Right forelimb (tissue), 1 donor: Measurements from ENCODE around the gene DHRS7C.
"Not testable (repeated sequence)": the region's sequence is repeated elsewhere in the genome, so short reads cannot be mapped to it uniquely, and the experiment has no call there.

Experiments
- DNase-seq: peaks from one replicate; pipeline ENCODE4 v3.0.0-alpha.2; 2018

Gene DHRS7C

GRCh38 chr17:9810100-9810949 is 18.9 kb upstream of the DHRS7C start:
- no peak for DNase-seq

- no peak for DNase-seq
Measured at GRCh38 chr17:9809409-9809808, 18.0 kb upstream of the DHRS7C start.

- no peak for DNase-seq
Measured at GRCh38 chr17:9806699-9807098, 15.3 kb upstream of the DHRS7C start.

GRCh38 chr17:9805769-9806168 is 14.4 kb upstream of the DHRS7C start:
- DNase-seq, result no peak

GRCh38 chr17:9802697-9803096 is 11.3 kb upstream of the DHRS7C start:
- DNase-seq, result no peak

- no peak for DNase-seq
Measured at GRCh38 chr17:9802294-9802693, 10.9 kb upstream of the DHRS7C start.

- DNase-seq, result no peak
Measured at GRCh38 chr17:9801505-9801904, 10.1 kb upstream of the DHRS7C start.

GRCh38 chr17:9798724-9799123 is 7.3 kb upstream of the DHRS7C start:
- DNase-seq, result no peak

- no peak for DNase-seq
Measured at GRCh38 chr17:9798008-9798407, 6.6 kb upstream of the DHRS7C start.

GRCh38 chr17:9792181-9792840 is 919 bp upstream of the DHRS7C start:
- no peak for DNase-seq

GRCh38 chr17:9790316-9790715 is 1.1 kb downstream of the DHRS7C start:
- no peak for DNase-seq

- DNase-seq, result no peak
Measured at GRCh38 chr17:9788601-9789000, 2.8 kb downstream of the DHRS7C start.

GRCh38 chr17:9784544-9784943 is 6.8 kb downstream of the DHRS7C start:
- no peak for DNase-seq

GRCh38 chr17:9783465-9783864 is 7.9 kb downstream of the DHRS7C start:
- DNase-seq, result not testable (repeated sequence)

GRCh38 chr17:9783050-9783449 is 8.3 kb downstream of the DHRS7C start:
- no peak for DNase-seq

GRCh38 chr17:9780552-9780951 is 10.8 kb downstream of the DHRS7C start:
- DNase-seq, result no peak

GRCh38 chr17:9776911-9777310 is 14.5 kb downstream of the DHRS7C start:
- DNase-seq, result no peak

GRCh38 chr17:9772658-9773057 is 18.7 kb downstream of the DHRS7C start:
- no peak for DNase-seq

- no peak for DNase-seq
Measured at GRCh38 chr17:9771465-9771864, 19.9 kb downstream of the DHRS7C start.

GRCh38 chr17:9769036-9769695 is 22.2 kb downstream of the DHRS7C start:
- no peak for DNase-seq

- no peak for DNase-seq
Measured at GRCh38 chr17:9768381-9768934, 22.9 kb downstream of the DHRS7C start.

GRCh38 chr17:9767432-9767991 is 23.9 kb downstream of the DHRS7C start:
- no peak for DNase-seq

- DNase-seq, result no peak
Measured at GRCh38 chr17:9766970-9767369, 24.4 kb downstream of the DHRS7C start.
